Ecto neural progenitor cell (in vitro differentiated cells): Measurements from ENCODE around the gene NKTR.

ENCODE experiments used
- DNase-seq: peaks from one replicate; pipeline ENCODE4 v3.0.0-alpha.2; 2018; ENCODE audit warnings: low spot score

NKTR gene

GRCh38 chr3:42682301-42683070, 82.0 kb downstream of the NKTR start:
- no peak for DNase-seq

DNA sequence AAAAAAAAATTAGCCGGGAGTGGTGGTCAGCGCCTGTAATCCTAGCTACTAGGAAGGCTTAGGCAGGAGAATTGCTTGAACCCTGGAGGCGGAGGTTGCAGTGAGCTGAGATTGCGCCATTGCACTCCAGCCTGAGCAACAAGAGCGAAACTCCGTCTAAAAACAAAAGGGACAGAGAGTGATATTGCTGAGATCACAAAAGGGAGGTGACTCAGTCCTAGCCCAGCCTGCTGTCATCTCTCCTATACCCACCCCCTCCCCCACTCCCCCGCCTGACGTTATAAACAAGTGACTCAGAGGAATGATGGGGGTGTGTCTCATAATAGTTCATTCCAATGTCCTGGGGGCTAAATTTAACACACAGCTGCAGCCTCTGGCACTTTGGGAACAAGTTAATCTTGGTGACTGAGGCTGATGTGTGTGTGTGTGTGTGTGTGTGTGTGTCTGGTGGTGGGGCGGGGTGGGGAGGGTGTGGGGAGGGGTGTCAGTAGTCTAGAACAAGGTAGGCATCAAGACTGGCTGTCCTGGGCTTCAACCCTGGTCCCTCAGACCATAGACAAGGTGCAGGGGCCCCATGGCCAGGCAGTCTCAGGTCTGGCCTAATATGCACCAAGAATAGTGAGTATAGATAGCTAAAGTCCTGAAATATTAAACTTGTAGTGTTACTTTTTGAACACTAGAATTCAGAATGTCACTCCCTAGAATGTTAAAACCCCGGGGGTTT, 83.6 kb downstream of the NKTR start:
- DNase-seq: no peak

DNA sequence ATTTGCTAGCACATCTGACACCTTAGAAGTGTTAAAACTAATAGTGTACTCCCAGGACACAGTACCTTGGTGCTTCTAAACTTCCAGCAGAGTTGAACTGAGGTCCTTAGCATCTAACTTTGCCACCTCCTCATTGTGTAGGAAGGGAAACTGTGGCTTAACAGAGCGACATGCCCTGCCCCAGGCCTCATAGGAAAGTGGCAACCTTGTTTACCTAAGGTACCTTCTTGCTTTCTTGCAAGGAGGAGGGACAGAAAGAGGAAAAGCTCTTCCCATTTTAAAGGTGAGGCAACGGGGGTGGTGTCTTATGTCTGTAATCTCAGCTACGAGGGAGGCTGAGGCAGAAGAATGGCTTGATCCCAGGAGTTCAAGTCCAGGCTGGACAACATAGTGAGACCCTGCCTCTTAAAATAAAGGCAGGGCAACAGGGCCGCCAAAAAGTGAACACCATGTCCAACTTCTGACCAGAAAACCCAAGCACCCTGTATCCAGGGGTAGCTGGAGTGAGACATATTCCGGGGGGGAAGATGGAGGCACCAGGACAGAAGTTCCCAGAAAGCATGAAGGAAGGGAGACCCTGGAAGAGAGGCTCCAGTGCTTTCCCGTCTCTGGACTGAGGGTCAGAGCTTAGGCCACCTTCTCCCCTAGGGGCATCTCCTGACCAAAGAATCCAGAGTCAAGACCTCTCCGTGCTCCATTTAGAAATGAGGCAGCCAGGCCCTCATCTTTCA, 84.3 kb downstream of the NKTR start:
- no peak for DNase-seq

DNA sequence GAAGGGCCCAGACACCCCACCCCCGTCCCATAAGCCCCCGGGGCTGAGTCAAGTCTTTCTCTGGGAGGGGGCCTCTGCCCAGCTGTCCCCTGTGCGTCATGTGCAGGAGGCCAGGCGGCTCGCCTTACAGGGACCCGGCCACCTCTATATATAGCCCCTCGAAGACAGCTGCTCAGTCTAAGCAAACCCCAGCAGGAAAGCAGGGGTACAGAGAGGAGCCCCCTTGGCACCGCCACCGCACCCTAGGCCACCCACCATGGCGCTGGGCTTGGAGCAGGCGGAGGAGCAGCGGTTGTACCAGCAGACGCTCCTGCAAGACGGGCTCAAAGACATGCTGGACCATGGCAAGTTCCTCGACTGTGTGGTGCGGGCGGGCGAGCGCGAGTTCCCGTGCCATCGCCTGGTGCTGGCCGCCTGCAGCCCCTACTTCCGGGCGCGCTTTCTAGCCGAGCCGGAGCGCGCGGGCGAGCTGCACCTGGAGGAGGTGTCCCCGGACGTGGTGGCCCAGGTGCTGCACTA, 84.9 kb downstream of the NKTR start, which contains the start of gene KLHL40:
Gene KLHL40, plus strand, starts transcription at position 175 of the 519 bp plus-strand sequence. Its CDS starts 82 bp downstream, at position 257.
- DNase-seq: no peak

- no peak for DNase-seq
Observed at GRCh38 chr3:42685891-42686820, 85.7 kb downstream of the NKTR start.

DNA sequence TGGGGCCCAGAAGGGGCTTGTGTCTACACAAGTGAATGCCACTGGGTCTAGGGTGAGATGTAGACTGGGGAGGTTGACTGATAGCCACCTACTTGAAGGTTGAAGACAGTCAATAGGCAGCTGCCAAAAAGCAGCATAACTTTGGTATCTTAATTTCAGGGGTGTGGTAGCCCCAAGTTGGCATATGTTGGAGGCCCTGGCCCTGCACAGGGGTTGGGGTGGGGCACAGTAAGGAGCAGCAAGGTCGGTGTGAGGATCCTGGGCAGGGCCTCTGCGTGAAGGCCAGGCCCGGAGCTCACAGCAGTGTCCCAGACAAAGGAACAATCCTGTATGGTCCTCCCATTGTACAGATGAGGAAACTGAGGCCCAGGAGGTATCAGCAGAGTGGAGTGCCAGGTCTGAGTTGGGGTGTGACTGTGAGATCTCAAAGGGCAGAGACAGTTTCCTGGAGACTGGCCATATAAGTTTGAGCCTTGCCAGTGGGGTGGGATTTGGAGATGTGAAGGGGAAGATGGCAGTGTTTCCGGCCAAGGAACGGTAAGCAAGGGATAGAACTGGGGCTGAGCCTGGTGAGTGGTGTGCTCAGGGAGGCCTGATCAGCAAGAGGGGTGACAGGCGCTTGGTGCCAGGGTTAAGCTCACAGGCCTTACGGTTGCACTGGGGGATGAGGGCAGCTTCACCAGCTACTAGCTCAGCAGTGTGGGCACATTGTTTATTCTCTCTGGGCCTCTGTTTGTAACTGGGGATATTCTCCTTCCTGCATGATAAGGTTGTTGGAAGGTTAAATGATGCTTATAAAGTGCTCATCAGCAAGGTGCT, 86.6 kb downstream of the NKTR start:
- DNase-seq: no peak

- no peak for DNase-seq
Observed at GRCh38 chr3:42688016-42688415, 87.5 kb downstream of the NKTR start.

DNA sequence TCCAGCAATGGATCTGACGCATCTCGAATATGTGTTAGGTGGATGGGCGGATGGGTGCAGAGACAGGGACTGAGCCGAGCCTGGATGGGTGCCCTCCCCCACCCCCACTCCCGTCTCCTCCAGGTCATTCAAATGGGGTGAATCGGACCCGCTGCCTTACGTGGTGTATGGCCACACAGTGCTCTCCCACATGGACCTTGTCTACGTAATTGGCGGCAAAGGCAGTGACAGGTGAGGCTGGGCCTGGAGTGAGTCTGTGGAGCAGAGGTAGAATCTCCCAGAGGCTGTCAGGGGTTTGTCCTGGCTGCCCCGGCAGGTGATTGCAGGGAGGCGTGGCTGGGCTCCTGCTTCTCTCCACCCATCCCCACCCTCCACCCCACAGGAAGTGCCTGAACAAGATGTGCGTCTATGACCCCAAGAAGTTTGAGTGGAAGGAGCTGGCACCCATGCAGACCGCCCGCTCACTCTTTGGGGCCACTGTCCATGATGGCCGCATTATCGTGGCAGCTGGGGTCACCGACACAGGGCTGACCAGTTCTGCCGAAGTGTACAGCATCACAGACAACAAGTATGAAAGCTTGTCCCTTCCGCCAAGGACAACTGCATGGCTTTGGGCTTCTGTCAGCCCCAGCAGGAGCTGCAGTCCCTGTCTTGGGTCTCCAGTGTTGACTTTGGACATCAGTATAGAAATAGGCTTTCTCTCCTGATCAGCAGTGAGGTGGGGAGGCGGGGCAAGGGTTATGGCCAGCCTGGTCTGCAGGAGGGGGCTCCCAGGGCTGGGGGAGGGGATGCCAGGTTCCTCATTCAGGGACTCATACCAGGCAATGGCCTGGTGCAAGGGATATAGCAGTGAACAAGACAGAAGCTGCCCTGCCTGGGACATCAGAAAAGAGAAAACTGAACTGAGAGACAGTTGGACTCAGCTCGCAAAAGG, 88.3 kb downstream of the NKTR start:
- DNase-seq: no peak

- DNase-seq: no peak
Observed at GRCh38 chr3:42689421-42690014, 89.0 kb downstream of the NKTR start.

DNA sequence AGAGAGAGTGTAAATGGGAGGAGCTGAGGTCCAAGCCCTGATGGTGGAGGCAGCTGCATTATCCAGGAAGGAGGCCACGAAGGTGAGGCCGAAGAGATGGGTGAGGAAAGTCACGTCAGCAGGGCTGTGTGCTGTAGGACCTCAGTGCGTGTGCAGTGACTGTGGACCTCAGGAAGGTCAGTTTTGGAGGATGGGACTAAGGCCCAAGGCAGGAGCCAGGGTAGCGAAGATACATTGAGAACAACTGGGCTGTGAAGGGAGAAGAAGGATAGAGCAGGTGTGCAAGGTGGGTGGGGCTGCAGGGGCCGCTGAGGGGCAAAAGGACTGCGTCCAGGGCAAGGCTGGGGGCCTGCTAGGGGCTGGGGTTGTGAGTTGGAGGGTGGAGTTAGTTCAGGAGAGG, 89.7 kb downstream of the NKTR start:
- DNase-seq: no peak

DNA sequence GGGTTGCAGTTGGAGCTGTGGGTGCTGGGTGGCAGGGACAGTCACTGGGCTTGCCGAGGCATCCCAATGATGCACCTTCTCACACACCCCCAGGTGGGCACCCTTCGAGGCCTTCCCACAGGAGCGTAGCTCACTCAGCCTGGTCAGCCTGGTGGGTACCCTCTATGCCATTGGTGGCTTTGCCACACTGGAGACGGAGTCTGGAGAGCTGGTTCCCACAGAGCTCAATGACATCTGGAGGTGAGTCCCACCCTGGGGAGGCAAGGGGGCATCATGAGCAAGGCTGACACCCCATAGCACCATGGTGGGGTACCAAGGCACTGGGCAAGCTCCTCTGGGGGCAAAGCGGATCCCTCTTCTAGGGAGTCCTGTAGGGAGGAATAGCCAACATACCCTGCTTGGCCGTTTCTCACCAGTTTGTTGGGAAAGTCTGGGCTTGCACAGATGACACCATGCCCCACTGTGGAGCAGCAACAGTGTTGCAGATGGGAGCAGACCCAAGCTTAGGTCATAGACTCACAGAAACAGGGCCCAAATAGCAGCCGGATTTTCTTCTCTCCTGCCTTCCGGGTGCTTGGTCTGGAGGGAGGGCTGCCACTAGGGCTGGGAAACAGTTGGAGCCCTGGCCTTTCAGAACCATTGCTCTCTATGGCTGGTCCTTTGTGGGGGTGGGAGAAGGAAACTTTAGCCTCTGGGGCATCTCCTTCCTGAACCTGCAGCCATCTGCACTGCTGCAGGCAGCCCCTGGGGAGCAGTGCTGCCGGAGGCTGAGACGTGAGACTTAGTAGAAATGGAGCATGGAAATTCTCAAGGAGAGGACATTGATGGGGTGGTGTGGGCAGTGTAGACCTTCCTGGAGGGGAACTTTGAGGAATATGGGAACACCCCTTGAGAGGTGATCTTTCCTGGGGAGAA, 90.5 kb downstream of the NKTR start:
- no peak for DNase-seq

- DNase-seq: no peak
Observed at GRCh38 chr3:42691816-42692666, 91.6 kb downstream of the NKTR start.

DNA sequence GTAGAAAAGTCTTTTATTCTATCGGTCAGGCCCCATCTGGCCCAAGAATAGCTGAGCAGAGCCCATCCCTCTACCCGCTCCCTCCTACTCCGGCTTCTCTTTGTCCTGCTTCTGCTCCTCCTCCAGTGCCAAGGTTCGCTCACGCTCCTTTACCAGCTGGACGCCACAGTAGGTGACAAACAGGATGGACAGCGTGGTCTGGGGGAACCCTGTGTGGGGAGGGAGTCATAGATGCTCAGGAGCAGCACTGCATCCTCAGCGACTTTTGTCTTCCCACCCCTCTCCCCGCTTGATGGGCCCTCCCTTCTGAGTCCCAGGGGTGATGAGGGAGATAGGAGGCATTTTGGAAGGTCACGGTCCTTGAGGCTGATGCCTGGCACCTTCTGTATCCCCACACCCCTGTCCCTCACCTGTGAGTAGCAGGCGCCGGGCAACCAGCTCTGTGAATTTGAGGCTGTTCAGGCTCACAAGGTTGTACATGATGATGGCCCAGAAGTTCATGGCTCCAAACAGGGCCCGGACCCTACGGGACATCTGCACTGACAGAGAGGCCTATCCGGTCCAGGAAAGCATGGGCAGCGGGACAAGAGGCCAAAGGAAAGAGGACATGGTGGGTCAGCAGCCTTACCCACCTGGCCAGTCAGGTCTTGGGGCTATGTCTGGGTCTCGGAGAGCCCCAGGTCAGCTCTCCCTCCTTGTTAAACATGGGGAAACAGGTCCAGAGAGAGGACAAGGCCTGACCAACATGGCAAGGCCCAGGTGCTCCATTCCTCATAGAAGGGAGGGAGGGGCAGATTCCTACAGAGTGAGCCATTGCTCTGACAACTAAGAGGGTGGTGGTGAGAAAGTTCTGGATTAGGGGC, 92.4 kb downstream of the NKTR start:
- no peak for DNase-seq

DNA sequence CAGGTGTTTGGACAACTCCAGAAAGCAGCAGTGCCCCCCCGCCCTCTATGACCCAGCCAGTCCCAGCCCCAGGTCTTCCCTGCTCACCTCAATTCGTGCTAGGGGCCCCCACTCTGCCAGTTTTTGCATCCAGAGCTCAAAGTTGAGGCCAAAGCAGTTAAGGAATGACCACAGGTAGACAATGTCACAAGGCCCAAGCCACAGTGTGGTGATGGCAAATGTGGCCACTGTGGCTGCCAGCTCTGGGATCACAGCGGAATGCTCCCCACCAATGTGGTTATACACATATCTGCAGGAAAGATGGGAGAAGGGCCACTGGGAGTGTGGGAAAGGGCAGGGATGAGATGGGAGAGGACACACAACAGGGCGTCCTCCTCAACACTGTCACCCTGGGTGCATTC, 93.0 kb downstream of the NKTR start:
- no peak for DNase-seq

GRCh38 chr3:42694366-42694765, 93.9 kb downstream of the NKTR start:
- DNase-seq: no peak
